WTC11 (cell line): ENCODE measurements around the gene ISY1. TPM values are rescaled to one million over a fixed set of nuclear protein-coding genes. Genes with fewer than 3 reads are reported as not detected.

Experiments used
- CREB1 ChIP-seq: sonication (generic); formaldehyde crosslinking; IDR thresholded peaks from 2 replicates; pipeline ENCODE4 v1.8.0; 2023; ENCODE audit warnings: mild to moderate bottlenecking, missing genetic modification reagents
- ETV6 ChIP-seq: sonication (generic); formaldehyde crosslinking; IDR thresholded peaks from 2 replicates; pipeline ENCODE4 v1.8.1; 2022; ENCODE audit warnings: mild to moderate bottlenecking, missing genetic modification reagents
- FOXP1 ChIP-seq: sonication (generic); formaldehyde crosslinking; IDR thresholded peaks from 2 replicates; pipeline ENCODE4 v1.8.0; 2022; ENCODE audit warnings: missing genetic modification reagents, mild to moderate bottlenecking, moderate library complexity, borderline replicate concordance
- HMGA2 ChIP-seq: fragments of 250-450 bp; sonication (Bioruptor Pico); IDR thresholded peaks from 2 replicates; pipeline ENCODE4 v1.4.0; 2021; ENCODE audit warnings: mild to moderate bottlenecking, moderate library complexity
- JUN ChIP-seq: sonication (generic); formaldehyde crosslinking; IDR thresholded peaks from 2 replicates; pipeline ENCODE4 v1.8.0; 2023; ENCODE audit warnings: mild to moderate bottlenecking, missing genetic modification reagents
- NFE2L1 ChIP-seq: sonication (generic); formaldehyde crosslinking; IDR thresholded peaks from 2 replicates; pipeline ENCODE4 v1.8.1; 2023; ENCODE audit warnings: missing genetic modification reagents
- NR1H2 ChIP-seq: sonication (generic); formaldehyde crosslinking; IDR thresholded peaks from 2 replicates; pipeline ENCODE4 v1.9.0; 2021; ENCODE audit warnings: mild to moderate bottlenecking, moderate library complexity, missing genetic modification reagents
- NR3C1 ChIP-seq: sonication (generic); formaldehyde crosslinking; conservative IDR thresholded peaks from 2 replicates; pipeline ENCODE4 v1.8.1; 2023; ENCODE audit warnings: low read depth, mild to moderate bottlenecking, missing genetic modification reagents
- PRRX2 ChIP-seq: fragments of 250-450 bp; sonication (Bioruptor Pico); IDR thresholded peaks from 2 replicates; pipeline ENCODE4 v1.8.0; 2021; ENCODE audit warnings: mild to moderate bottlenecking
- RELA ChIP-seq: sonication (generic); formaldehyde crosslinking; IDR thresholded peaks from 2 replicates; pipeline ENCODE4 v1.8.1; 2022; ENCODE audit warnings: missing genetic modification reagents, mild to moderate bottlenecking, borderline replicate concordance
- TP53 ChIP-seq: sonication (generic); formaldehyde crosslinking; IDR thresholded peaks from 2 replicates; pipeline ENCODE4 v1.8.1; 2023; ENCODE audit warnings: mild to moderate bottlenecking, missing genetic modification reagents
- ZNF671 ChIP-seq: fragments of 250-450 bp; sonication (Bioruptor Pico); IDR thresholded peaks from 2 replicates; pipeline ENCODE4 v1.8.0; 2021; ENCODE audit warnings: mild to moderate bottlenecking
- total RNA-seq: library from RNA; stranded (reverse); gene quantifications from 3 replicates; pipeline ENCODE4 v1.2.3, GENCODE V29; 2021
- TF ChIP-seq, protein P1 (sequence below): sonication (generic); formaldehyde crosslinking; IDR thresholded peaks from 2 replicates; pipeline ENCODE4 v1.8.1; 2023; ENCODE audit warnings: mild to moderate bottlenecking, missing genetic modification reagents, borderline replicate concordance
- TF ChIP-seq, protein P2 (sequence below): fragments of 250-450 bp; sonication (Bioruptor Pico); conservative IDR thresholded peaks from 2 replicates; pipeline ENCODE4 v1.9.0; 2021; ENCODE audit warnings: mild to moderate bottlenecking
- TF ChIP-seq, protein P3 (sequence below): fragments of 250-450 bp; sonication (Bioruptor Pico); IDR thresholded peaks from 2 replicates; pipeline ENCODE4 v1.9.0; 2021; ENCODE audit warnings: mild to moderate bottlenecking
- TF ChIP-seq, protein P4 (sequence below): fragments of 250-450 bp; sonication (Bioruptor Pico); IDR thresholded peaks from 2 replicates; pipeline ENCODE4 v1.9.0; 2021; ENCODE audit warnings: mild to moderate bottlenecking, borderline replicate concordance
- TF ChIP-seq, protein P5 (sequence below): sonication (generic); formaldehyde crosslinking; IDR thresholded peaks from 2 replicates; pipeline ENCODE4 v1.8.1; 2022; ENCODE audit warnings: missing genetic modification reagents, borderline replicate concordance
- TF ChIP-seq, protein P6 (sequence below): sonication (generic); formaldehyde crosslinking; IDR thresholded peaks from 2 replicates; pipeline ENCODE4 v1.8.1; 2023; ENCODE audit warnings: mild to moderate bottlenecking, missing genetic modification reagents
- TF ChIP-seq, protein P7 (sequence below): sonication (generic); formaldehyde crosslinking; IDR thresholded peaks from 2 replicates; pipeline ENCODE4 v1.8.0; 2022; ENCODE audit warnings: mild to moderate bottlenecking, missing genetic modification reagents

Gene ISY1
- total RNA-seq, 1 experiment from 2014 or later = 25.0 TPM

DNA sequence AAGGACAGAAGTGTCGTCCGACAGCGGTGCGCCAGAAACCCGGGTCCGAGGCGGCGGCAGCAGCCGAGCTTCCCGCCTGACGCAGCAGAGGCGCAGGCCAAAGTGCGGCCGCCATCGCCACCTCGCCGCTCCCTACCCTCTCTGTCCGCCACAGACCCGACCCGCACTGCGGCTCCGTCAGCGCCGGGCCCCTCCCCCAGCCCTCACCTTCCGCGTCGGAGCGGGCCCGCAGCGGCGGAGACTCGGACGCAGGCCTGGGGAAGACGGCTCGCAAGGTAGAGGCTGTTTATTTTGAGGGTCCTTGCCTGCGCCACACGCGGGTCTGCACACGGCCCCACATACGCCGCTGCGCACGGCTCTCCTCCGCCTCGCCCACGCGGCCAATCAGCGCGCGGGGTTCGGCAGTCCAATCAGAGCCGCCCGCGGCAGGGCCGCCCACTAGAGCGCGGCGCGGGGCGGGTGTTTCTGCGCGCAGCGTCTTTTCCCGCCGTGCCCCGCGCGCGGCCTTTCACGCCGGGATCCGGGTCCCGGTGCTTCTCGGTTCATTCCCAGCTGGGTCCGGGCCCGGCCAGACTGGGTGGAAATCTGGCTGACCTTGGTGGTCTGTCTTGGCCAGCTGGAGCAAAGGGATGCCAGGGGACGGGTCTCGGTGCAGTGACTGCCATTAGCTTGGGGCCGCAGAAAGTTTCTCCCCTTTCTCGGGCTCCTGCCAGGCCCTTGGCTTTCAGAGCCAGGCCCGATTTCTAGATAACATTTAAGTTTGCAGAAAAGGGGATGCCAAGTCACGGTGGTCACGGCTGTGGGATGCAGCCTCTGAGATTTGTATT, 22.9 kb upstream of the ISY1 start, which contains the start of gene CNBP (continued):
- TF ChIP-seq, protein P1, sequence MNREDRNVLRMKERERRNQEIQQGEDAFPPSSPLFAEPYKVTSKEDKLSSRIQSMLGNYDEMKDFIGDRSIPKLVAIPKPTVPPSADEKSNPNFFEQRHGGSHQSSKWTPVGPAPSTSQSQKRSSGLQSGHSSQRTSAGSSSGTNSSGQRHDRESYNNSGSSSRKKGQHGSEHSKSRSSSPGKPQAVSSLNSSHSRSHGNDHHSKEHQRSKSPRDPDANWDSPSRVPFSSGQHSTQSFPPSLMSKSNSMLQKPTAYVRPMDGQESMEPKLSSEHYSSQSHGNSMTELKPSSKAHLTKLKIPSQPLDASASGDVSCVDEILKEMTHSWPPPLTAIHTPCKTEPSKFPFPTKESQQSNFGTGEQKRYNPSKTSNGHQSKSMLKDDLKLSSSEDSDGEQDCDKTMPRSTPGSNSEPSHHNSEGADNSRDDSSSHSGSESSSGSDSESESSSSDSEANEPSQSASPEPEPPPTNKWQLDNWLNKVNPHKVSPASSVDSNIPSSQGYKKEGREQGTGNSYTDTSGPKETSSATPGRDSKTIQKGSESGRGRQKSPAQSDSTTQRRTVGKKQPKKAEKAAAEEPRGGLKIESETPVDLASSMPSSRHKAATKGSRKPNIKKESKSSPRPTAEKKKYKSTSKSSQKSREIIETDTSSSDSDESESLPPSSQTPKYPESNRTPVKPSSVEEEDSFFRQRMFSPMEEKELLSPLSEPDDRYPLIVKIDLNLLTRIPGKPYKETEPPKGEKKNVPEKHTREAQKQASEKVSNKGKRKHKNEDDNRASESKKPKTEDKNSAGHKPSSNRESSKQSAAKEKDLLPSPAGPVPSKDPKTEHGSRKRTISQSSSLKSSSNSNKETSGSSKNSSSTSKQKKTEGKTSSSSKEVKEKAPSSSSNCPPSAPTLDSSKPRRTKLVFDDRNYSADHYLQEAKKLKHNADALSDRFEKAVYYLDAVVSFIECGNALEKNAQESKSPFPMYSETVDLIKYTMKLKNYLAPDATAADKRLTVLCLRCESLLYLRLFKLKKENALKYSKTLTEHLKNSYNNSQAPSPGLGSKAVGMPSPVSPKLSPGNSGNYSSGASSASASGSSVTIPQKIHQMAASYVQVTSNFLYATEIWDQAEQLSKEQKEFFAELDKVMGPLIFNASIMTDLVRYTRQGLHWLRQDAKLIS (CRISPR knock-in tag) = peak; percentile 37; the same call in 1 of the 2 replicates
- TF ChIP-seq, protein P2, sequence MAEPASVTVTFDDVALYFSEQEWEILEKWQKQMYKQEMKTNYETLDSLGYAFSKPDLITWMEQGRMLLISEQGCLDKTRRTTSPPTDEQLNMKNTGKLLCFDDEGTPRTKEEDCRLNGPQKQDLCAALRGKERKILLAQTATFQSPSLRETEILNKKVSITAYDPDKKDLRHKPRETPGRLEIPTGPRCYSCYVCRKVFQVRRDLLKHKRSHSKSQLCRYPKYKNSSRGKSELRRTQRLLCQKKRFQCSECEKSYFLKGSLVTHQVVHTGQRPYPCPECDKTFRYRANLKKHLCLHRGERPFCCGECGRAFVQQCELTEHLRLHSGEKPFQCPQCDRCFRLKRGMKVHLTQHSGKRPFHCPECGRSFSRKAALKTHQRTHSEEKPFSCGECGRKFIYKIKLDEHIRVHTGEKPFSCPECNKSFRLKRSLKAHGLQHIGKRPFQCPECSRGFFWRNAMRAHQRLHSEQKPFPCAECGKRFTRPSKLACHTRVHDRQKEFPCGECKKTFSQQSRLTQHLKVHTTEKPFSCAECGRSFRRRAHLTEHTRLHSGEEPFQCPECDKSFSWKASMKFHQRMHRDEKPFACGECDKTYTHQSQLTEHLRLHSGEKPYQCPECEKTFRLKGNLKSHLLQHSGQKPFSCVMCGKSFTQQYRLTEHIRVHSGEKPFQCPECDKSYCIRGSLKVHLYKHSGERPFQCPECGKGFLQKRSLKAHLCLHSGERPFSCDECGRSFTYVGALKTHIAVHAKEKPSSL (CRISPR knock-in tag) = no peak
- TF ChIP-seq, protein P3, sequence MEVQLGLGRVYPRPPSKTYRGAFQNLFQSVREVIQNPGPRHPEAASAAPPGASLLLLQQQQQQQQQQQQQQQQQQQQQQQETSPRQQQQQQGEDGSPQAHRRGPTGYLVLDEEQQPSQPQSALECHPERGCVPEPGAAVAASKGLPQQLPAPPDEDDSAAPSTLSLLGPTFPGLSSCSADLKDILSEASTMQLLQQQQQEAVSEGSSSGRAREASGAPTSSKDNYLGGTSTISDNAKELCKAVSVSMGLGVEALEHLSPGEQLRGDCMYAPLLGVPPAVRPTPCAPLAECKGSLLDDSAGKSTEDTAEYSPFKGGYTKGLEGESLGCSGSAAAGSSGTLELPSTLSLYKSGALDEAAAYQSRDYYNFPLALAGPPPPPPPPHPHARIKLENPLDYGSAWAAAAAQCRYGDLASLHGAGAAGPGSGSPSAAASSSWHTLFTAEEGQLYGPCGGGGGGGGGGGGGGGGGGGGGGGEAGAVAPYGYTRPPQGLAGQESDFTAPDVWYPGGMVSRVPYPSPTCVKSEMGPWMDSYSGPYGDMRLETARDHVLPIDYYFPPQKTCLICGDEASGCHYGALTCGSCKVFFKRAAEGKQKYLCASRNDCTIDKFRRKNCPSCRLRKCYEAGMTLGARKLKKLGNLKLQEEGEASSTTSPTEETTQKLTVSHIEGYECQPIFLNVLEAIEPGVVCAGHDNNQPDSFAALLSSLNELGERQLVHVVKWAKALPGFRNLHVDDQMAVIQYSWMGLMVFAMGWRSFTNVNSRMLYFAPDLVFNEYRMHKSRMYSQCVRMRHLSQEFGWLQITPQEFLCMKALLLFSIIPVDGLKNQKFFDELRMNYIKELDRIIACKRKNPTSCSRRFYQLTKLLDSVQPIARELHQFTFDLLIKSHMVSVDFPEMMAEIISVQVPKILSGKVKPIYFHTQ (CRISPR knock-in tag) = no peak
- TF ChIP-seq, protein P4, sequence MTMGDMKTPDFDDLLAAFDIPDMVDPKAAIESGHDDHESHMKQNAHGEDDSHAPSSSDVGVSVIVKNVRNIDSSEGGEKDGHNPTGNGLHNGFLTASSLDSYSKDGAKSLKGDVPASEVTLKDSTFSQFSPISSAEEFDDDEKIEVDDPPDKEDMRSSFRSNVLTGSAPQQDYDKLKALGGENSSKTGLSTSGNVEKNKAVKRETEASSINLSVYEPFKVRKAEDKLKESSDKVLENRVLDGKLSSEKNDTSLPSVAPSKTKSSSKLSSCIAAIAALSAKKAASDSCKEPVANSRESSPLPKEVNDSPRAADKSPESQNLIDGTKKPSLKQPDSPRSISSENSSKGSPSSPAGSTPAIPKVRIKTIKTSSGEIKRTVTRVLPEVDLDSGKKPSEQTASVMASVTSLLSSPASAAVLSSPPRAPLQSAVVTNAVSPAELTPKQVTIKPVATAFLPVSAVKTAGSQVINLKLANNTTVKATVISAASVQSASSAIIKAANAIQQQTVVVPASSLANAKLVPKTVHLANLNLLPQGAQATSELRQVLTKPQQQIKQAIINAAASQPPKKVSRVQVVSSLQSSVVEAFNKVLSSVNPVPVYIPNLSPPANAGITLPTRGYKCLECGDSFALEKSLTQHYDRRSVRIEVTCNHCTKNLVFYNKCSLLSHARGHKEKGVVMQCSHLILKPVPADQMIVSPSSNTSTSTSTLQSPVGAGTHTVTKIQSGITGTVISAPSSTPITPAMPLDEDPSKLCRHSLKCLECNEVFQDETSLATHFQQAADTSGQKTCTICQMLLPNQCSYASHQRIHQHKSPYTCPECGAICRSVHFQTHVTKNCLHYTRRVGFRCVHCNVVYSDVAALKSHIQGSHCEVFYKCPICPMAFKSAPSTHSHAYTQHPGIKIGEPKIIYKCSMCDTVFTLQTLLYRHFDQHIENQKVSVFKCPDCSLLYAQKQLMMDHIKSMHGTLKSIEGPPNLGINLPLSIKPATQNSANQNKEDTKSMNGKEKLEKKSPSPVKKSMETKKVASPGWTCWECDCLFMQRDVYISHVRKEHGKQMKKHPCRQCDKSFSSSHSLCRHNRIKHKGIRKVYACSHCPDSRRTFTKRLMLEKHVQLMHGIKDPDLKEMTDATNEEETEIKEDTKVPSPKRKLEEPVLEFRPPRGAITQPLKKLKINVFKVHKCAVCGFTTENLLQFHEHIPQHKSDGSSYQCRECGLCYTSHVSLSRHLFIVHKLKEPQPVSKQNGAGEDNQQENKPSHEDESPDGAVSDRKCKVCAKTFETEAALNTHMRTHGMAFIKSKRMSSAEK (CRISPR knock-in tag) = no peak
- no peak for TF ChIP-seq PRRX2 (CRISPR knock-in tag)
- 0 out of 2 replicates have a peak, but pooled peaks have one; percentile 23 for TF ChIP-seq ETV6 (CRISPR knock-in tag)
- no peak for TF ChIP-seq HMGA2
- peak; percentile 79; the same call in 1 of the 2 replicates for TF ChIP-seq NFE2L1 (CRISPR knock-in tag)
- peak; percentile 76; the same call in 1 of the 2 replicates for TF ChIP-seq CREB1 (CRISPR knock-in tag)
- TF ChIP-seq FOXP1 (CRISPR knock-in tag) = peak; percentile 83
- 0 out of 2 replicates have a peak, but pooled peaks have one; percentile 55 for TF ChIP-seq NR3C1 (CRISPR knock-in tag)
- no peak for TF ChIP-seq TP53
- TF ChIP-seq, protein P5, sequence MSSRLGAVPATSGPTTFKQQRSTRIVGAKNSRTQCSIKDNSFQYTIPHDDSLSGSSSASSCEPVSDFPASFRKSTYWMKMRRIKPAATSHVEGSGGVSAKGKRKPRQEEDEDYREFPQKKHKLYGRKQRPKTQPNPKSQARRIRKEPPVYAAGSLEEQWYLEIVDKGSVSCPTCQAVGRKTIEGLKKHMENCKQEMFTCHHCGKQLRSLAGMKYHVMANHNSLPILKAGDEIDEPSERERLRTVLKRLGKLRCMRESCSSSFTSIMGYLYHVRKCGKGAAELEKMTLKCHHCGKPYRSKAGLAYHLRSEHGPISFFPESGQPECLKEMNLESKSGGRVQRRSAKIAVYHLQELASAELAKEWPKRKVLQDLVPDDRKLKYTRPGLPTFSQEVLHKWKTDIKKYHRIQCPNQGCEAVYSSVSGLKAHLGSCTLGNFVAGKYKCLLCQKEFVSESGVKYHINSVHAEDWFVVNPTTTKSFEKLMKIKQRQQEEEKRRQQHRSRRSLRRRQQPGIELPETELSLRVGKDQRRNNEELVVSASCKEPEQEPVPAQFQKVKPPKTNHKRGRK (CRISPR knock-in tag) = no peak
- no peak for TF ChIP-seq NR1H2
- TF ChIP-seq, protein P6, sequence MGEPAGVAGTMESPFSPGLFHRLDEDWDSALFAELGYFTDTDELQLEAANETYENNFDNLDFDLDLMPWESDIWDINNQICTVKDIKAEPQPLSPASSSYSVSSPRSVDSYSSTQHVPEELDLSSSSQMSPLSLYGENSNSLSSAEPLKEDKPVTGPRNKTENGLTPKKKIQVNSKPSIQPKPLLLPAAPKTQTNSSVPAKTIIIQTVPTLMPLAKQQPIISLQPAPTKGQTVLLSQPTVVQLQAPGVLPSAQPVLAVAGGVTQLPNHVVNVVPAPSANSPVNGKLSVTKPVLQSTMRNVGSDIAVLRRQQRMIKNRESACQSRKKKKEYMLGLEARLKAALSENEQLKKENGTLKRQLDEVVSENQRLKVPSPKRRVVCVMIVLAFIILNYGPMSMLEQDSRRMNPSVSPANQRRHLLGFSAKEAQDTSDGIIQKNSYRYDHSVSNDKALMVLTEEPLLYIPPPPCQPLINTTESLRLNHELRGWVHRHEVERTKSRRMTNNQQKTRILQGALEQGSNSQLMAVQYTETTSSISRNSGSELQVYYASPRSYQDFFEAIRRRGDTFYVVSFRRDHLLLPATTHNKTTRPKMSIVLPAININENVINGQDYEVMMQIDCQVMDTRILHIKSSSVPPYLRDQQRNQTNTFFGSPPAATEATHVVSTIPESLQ = no peak
- no peak; the same call in 1 of the 2 replicates for TF ChIP-seq RELA (CRISPR knock-in tag)
- TF ChIP-seq, protein P7, sequence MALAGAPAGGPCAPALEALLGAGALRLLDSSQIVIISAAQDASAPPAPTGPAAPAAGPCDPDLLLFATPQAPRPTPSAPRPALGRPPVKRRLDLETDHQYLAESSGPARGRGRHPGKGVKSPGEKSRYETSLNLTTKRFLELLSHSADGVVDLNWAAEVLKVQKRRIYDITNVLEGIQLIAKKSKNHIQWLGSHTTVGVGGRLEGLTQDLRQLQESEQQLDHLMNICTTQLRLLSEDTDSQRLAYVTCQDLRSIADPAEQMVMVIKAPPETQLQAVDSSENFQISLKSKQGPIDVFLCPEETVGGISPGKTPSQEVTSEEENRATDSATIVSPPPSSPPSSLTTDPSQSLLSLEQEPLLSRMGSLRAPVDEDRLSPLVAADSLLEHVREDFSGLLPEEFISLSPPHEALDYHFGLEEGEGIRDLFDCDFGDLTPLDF (CRISPR knock-in tag) = 0 out of 2 replicates have a peak, but pooled peaks have one; percentile 28
- no peak for TF ChIP-seq ZNF671 (CRISPR knock-in tag)
- TF ChIP-seq JUN (CRISPR knock-in tag) = peak; percentile 72
